Ovary (tissue), 9 donors: ENCODE results near the gene SEMA4C. TPM values are rescaled to one million over a fixed set of nuclear protein-coding genes. Genes with fewer than 3 reads are reported as not detected.

Source experiments
- DNase-seq, 5 donors: peaks; one replicate each; pipeline ENCODE4 v3.0.0-alpha.2; 2019 to 2020
- H3K27ac ChIP-seq, 2 donors: fragments of 200-600 bp; one replicate each; pipeline versions ENCODE4 v1.5.1 to v1.8.0; 2019 to 2022
- H3K27me3 ChIP-seq: fragments of 200-600 bp; one replicate; pipeline ENCODE4 v1.8.0; 2022
- H3K36me3 ChIP-seq: fragments of 200-600 bp; sonication (generic); one replicate; pipeline ENCODE4 v1.5.1; 2019
- H3K4me1 ChIP-seq: one replicate; pipeline ENCODE4 v1.8.1; 2013; ENCODE audit warnings: mild to moderate bottlenecking, moderate library complexity; ENCODE audit not compliant: insufficient read depth
- H3K4me3 ChIP-seq: fragments of 200-600 bp; sonication (generic); one replicate; pipeline ENCODE4 v1.5.1; 2017
- H3K9me3 ChIP-seq, 2 donors: fragments of 200-600 bp in 1 of 2; sonication (generic) in 1 of 2; one replicate each; pipeline versions ENCODE4 v1.5.1 to v1.8.1; 2013 to 2019; ENCODE audit warnings: mild to moderate bottlenecking in 1 of 2, moderate library complexity in 1 of 2
- EP300 ChIP-seq: sonication (generic); formaldehyde crosslinking; IDR thresholded peaks from one replicate; pipeline ENCODE4 v1.6.1; 2017; ENCODE audit warnings: antibody characterized with exemption
- POLR2A ChIP-seq: fragments of 450-650 bp; IDR thresholded peaks from one replicate; pipeline ENCODE4 v1.6.1; 2017; ENCODE audit warnings: antibody characterized with exemption, mild to moderate bottlenecking, moderate library complexity
- WGBS, 3 donors: extraction: QIAGEN DNeasy Blood & Tissue Kit in 1 of 3; methylation state at CpG; one replicate each; pipeline versions ENCODE4 v1.1.5 to v1.1.7; 2013 to 2017; 5-methylcytosine and 5-hydroxymethylcytosine counted together
- intact Hi-C, 4 donors: fragments of 100-400 bp; cut with DNase I; formaldehyde crosslinking; loops; one replicate each; pipeline versions ENCODE4 v1.11.0 to v1.15.1; 2022 to 2023
- polyA plus RNA-seq, 2 donors: library from polyadenylated mRNA; stranded (reverse); fragments of 200-250 nt in 1 of 2; fragments of 350-450 nt in 1 of 2; fragmentation: Illumina TruSeq in 1 of 2; extraction: RNeasy Lipid Tissue Mini Kit (QIAGEN cat#74804) in 1 of 2; gene quantifications; one replicate each; pipeline ENCODE4 v1.2.3, GENCODE V29; 2013 to 2014
- total RNA-seq, 7 donors: library from RNA; depleted of rRNA in 2 of 7; stranded (reverse); fragments of >200 nt in 2 of 7; fragmentation: NEBNext Ultra II Directional in 3 of 7; extraction: Animal tissue kit (Norgen Biotek cat#: 25700) in 3 of 7; gene quantifications; one replicate each; pipeline versions ENCODE4 v1.1.0 to v1.2.4, GENCODE V29; 2016 to 2023
- TF ChIP-seq, protein P1 (sequence below), 3 donors: fragments of 450-650 bp in 2 of 3; fragments of 200-600 bp in 1 of 3; IDR thresholded peaks; one replicate each; pipeline versions ENCODE4 v1.5.1 to v1.8.0; 2016 to 2022; ENCODE audit warnings: antibody characterized with exemption in 3 of 3, mild to moderate bottlenecking in 1 of 3
- donor health status: DM: no; HTN: no; CAD: no; lungs with moderate emphysema.
- donor health status: DM: no; HTN: no; CAD: no.
- donor health status: Bipolar disorder and iron deficiency.
- donor health status: DM: yes; HTN: yes; CAD: no.
- donor health status: DM: no; HTN: no; CAD: no.
- donor health status: DM: yes; HTN: yes; CAD: no.

The SEMA4C gene
- total and polyA plus RNA-seq, 9 donors: 17.3 to 59.2 (median 46.9) TPM

DNA sequence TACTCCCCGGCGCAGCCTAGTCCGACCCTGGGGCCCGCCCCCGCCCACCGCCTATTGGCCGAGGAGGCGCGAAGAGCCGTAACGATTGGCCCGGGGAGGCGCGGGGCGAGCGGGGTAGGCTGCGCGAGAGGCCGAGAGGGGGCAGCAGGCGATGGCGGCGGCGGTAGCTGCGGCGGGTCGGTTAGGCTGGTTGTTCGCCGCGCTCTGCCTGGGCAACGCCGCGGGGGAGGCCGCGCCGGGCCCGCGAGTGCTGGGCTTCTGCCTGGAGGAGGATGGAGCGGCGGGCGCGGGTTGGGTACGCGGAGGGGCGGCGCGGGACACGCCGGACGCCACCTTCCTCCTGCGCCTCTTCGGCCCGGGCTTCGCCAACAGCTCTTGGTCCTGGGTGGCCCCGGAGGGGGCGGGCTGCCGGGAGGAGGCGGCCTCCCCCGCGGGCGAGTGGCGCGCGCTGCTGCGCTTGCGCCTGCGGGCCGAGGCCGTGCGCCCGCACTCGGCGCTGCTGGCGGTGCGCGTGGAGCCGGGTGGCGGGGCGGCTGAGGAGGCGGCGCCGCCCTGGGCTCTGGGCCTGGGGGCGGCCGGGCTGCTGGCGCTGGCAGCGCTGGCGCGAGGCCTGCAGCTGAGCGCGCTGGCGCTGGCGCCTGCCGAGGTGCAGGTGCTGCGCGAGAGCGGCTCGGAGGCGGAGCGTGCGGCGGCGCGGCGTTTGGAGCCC, 53.6 kb downstream of the SEMA4C start, which contains the start of gene CNNM3:
Gene CNNM3 (plus strand): TSS at position 142 of the 709 bp plus-strand sequence. CDS start 10 bp downstream, at position 152.
- DNase-seq: peak; percentile 95 to 97 (median 96)
- Histone ChIP-seq H3K27ac (peak within 1 kb of the TSS; percentile 69 to 93), H3K4me3 (peak within 1 kb of the TSS; percentile 70), H3K4me1 (peaks cover 19% of the 10 kb centered on the region), H3K9me3 (no peaks in the 10 kb centered on the region), H3K36me3 (no peaks in the 10 kb centered on the region), H3K27me3 (no peaks in the 10 kb centered on the region)
- peak; percentile 55 for TF ChIP-seq POLR2A
- TF ChIP-seq, protein P1, sequence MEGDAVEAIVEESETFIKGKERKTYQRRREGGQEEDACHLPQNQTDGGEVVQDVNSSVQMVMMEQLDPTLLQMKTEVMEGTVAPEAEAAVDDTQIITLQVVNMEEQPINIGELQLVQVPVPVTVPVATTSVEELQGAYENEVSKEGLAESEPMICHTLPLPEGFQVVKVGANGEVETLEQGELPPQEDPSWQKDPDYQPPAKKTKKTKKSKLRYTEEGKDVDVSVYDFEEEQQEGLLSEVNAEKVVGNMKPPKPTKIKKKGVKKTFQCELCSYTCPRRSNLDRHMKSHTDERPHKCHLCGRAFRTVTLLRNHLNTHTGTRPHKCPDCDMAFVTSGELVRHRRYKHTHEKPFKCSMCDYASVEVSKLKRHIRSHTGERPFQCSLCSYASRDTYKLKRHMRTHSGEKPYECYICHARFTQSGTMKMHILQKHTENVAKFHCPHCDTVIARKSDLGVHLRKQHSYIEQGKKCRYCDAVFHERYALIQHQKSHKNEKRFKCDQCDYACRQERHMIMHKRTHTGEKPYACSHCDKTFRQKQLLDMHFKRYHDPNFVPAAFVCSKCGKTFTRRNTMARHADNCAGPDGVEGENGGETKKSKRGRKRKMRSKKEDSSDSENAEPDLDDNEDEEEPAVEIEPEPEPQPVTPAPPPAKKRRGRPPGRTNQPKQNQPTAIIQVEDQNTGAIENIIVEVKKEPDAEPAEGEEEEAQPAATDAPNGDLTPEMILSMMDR (IDR thresholded peaks at IDR 0.05): peak; percentile 71 to 79 (median 77)
- no peak for TF ChIP-seq EP300
- intact Hi-C loops: no loop called here
- WGBS, 3 donors: 0 to 1% (median 1%) methylated on average over 70 to 103 of the region's 103 CpGs

DNA sequence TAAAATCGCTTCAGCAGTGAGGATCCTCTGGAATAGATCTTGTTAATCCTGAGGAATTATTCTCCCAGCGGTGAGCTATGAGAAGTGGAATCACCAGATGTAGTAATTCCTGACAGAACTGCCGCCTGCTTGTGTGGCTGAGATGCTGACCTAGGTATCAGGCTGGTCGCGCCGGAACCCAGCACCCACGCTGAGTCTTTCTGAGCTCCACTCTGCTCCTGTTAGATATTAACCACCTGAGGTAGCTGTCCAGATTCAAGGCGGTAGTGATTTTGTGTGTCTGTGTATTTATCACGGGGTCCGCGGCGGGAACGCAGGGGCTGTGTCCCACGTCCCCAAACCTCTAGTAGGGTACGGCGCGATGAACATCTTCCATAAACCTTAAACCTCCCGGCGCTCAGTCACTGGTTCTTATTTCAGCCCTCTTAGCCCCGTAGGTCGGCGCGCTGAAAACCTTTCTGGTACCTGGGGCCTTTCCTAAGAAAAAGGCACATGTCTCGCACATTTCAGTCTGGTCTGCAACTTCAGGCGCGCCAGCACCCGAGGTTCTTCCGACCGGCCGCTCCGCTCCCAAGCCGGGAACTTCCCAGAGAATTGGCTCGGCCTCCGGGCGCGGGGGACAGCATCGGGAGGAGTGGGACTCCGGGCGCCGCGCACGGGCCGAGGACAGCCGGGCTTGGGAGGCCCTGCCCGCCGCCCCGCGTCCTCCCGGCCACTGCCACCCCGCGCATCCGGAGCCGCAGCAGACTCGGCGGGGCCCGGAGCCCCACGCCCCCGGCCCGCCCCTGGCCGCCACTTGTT, 54.4 kb downstream of the SEMA4C start:
- no peak for DNase-seq
- Histone ChIP-seq H3K36me3 (no peaks in the 10 kb centered on the region), H3K9me3 (no peaks in the 10 kb centered on the region), H3K4me3 (peak overlapping the region; percentile 70), H3K27ac (peak overlapping the region; percentile 69 to 93), H3K4me1 (peaks cover 19% of the 10 kb centered on the region), H3K27me3 (no peaks in the 10 kb centered on the region)
- intact Hi-C loops: no loop called here
- TF ChIP-seq POLR2A (no peak), EP300 (no peak)
- TF ChIP-seq, protein P1 (IDR thresholded peaks at IDR 0.05): no peak
- WGBS, 3 donors: 1 to 3% (median 2%) methylated on average over 39 to 60 of the region's 60 CpGs

DNA sequence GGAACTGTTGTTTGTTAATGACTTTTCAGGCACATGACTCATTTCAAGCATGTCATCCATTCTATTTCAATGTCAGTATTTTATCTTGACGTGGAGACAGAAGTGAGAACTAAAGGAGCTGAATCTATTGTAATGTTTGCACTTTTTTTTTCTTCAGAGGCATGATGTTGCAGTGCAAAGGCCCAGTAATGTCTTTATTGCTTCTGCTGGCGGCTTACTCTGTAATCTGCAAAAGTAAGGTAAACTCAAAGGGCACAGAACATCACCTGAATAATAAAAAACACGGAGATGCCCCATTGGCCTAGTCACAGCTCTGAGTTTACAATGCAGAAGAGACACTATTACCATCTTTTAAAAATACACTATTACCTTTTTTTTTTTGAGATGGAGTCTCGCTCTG, 56.2 kb downstream of the SEMA4C start:
- intact Hi-C loops: no loop called here

DNA sequence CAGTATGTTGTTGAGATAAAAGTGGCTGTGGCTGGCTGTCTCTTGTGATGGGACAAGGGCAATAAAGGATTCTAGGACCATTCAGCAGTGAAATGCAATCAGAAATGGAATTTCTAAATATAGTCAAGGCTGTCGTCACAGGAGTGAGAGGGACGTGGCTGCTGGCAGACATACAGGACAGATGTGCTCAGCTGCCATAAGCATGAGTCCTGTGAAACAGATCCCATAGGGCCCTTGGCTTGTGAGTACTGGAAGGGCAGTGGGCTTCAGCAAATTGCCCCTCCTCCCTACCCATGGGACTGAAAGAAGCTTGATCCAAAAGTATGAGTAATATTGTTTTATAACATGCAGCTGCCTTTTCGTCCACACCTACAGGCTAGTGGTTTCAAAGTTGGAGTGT, 58.0 kb downstream of the SEMA4C start:
- Histone ChIP-seq H3K36me3 (no peaks in the 10 kb centered on the region), H3K9me3 (no peaks in the 10 kb centered on the region), H3K4me1 (peaks cover 2% of the 10 kb centered on the region), H3K4me3 (no peak overlapping the region), H3K27me3 (no peaks in the 10 kb centered on the region), H3K27ac (no peak overlapping the region)
- intact Hi-C loops: no loop called here
- no peak for TF ChIP-seq EP300
- TF ChIP-seq, protein P1 (IDR thresholded peaks at IDR 0.05): no peak
- no peak for TF ChIP-seq POLR2A
- 14 to 20% (median 18%) methylated on average over 3 of the region's 3 CpGs for WGBS, 3 donors
- peak in 1 of 5 donors; percentile 37 for DNase-seq

More for the DNA sequence above, 56.2 kb downstream of the SEMA4C start:
- WGBS, 3 donors: 91 to 97% (median 92%) methylated on average over 4 of the region's 4 CpGs
- Histone ChIP-seq H3K36me3 (no peaks in the 10 kb centered on the region), H3K4me3 (no peak overlapping the region), H3K27ac (no peak overlapping the region), H3K4me1 (peaks cover 14% of the 10 kb centered on the region), H3K27me3 (no peaks in the 10 kb centered on the region), H3K9me3 (no peaks in the 10 kb centered on the region)
- DNase-seq: no peak
- TF ChIP-seq, protein P1 (IDR thresholded peaks at IDR 0.05): no peak
- TF ChIP-seq POLR2A: no peak
- TF ChIP-seq EP300: no peak
